Activated T-helper 1 cell treated with anti-CD3 and anti-CD28 coated beads, Interleukin-2, amount 50 U/mL, for 16 hours (primary cell): ENCODE data around the gene BRINP1.

Experiments used
- DNase-seq, 2 donors: peaks; one replicate each; pipeline ENCODE4 v3.0.0-alpha.2; 2020; ENCODE audit warnings: low read depth in 1 of 2, low spot score in 1 of 2

The BRINP1 gene

DNA sequence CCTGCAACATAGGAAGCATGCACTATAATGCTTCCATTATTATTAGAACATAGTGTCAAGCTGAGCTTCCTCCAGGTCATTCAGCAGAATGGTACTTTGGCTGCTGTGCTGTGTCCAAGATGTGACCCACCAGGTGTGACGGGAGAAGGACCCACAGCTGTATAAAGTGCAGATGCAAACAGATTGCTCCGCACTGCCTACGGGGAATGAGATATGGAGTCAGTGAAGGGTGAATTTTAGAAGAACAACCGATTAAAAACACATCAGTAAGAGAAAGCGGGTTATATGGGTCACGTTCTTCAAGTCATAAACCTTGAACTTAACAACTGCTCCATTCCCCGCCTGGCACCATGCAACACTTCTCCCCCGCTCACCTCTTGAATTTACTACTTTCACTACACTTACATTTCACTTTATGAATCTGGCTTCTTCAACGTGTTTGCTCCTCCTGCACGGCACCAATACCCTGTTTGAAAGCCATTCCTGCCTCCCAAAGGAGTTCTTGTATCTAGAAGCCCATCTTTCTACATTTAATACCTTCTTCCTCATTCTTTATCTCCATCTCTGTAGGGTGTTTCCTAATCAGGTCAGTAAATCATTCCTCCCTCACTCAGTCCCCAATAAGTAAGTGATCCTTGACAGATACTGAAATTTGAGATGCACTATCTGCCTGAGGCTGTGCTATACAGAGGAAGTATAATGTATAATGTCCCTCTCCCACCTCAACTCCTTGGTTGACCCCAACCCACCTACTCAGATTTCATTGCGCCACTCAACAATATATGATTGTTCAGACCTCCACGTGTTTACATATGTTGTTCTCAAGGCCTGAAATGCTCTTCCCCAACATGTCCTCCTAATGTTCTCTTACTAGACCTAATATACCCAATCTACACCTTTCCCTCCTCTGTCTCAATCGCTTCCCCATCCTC, 25.9 kb downstream of the BRINP1 start:
- no peak for DNase-seq

DNA sequence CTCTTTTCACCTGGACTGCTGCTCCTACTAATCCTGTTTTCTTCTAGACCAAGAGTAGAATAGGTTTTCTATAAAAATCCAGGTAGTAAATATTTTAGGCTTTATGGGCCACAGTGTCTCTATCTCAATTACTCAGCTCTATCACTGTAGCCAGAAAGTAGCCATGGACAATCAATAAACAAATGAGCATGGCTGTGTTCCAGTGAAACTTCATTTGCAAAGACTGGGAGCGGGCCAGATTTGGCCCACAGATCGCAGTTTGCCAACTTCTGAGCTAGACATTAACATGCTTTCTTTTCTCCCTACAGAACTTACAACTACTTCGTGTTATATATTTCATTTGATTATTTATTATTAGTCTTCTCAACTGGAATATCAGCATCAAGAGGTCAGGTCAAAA, 30.2 kb downstream of the BRINP1 start:
- DNase-seq, result no peak

DNA sequence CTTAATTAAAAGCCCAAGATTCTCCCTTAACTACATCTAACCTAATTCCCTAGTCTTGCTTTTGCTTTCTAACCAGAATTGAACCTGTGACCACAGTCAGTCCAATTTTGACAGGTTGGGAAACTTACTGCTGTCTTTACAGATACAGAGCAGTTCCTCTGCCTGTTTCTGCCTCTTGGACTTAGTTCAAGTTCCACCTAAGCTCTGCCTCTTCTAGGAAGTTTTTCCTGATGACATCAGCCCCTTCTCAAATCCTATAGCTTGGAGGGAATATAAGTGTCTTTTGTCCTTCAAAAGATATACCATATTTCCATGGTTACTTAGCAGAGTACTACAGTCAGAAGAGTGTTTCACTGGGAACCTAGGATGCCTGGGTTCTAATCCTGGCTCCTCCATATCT, 31.7 kb downstream of the BRINP1 start:
- DNase-seq, result no peak

GRCh38 chr9:119334745-119335144, 34.5 kb downstream of the BRINP1 start:
- DNase-seq, result no peak

DNA sequence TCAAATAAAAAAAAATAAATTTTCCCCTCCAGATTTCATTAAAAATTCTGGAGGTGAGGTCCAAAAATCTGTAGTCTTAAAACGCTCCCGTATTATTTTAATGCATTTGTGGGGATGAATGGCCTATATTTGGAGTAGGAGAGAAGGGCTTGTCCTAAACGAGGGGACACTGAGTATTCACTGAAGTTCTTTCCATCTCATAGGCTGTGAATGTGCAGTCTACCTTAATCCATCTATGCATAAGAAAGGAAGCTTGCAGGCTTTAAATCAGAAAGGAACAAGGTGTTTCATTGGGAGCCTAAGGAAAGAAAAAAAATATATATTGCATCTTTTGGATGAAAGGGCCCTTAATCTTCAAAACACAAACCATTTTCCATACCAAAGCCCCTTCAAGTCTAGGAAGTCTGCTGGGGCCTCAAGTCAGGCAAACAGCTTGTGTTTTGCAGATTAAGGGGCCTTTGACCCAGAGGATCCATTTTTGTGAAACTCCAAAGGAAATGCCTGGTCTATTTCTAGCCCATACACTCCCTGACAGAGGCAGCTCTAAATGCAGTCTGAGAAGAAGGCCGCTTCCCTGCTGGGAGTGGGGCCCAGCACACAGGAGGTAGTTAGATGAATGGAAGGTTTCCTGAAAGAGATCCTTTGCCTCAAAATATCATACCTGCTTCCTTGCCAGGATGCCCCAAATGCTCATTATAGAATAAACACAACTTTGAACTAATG, 35.6 kb downstream of the BRINP1 start:
- no peak for DNase-seq

DNA sequence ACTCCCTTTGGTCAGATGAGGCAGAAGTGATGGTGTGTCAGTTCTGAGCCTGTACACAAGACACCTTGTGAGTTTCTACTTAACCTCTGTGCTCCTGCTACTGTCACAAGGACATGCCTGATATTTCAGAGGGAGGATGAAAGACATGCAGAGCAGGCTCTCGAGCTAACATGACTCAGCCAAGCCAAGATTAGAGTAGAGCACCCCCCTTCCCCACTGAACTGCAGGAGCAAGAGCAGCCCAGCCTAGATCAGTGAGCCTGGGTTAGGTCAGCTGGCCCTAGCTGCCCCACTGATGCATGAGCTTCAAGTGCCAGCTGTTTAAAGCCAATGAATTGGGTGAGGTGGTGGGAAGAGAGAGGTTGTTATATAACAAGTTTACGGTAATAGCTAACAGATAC, 36.7 kb downstream of the BRINP1 start:
- DNase-seq, result no peak

- DNase-seq, result no peak
Observed at GRCh38 chr9:119322184-119322583, 47.1 kb downstream of the BRINP1 start.

DNA sequence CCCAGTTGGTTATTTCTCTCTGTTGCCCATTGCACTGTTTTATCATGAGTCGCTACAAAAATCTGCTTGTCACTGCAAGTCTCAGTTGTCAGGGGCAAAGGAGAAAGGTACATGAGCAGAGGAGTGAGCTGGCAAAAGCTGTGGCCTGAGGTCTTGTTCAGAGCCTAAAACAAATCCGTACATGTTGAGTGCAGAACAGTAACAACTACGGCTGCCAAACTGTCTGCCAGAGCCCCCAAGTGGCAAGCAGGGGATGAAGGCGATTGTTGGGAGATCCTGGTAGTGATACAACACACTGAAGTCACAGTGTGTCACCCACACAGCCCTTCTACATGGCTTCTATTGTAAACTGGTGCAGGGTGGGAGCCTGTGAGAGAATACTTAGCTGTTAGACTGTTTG, 50.9 kb downstream of the BRINP1 start:
- no peak for DNase-seq

- DNase-seq, result no peak
Observed at GRCh38 chr9:119313846-119314245, 55.4 kb downstream of the BRINP1 start.

GRCh38 chr9:119310741-119311140, 58.5 kb downstream of the BRINP1 start:
- no peak for DNase-seq

GRCh38 chr9:119307471-119307870, 61.8 kb downstream of the BRINP1 start:
- no peak for DNase-seq

- no peak for DNase-seq
Observed at GRCh38 chr9:119304555-119304954, 64.7 kb downstream of the BRINP1 start.

- DNase-seq, result no peak
Observed at GRCh38 chr9:119302988-119303698, 66.1 kb downstream of the BRINP1 start.

GRCh38 chr9:119298076-119298853, 71.0 kb downstream of the BRINP1 start:
- no peak for DNase-seq

GRCh38 chr9:119291554-119291953, 77.7 kb downstream of the BRINP1 start:
- DNase-seq, result no peak

DNA sequence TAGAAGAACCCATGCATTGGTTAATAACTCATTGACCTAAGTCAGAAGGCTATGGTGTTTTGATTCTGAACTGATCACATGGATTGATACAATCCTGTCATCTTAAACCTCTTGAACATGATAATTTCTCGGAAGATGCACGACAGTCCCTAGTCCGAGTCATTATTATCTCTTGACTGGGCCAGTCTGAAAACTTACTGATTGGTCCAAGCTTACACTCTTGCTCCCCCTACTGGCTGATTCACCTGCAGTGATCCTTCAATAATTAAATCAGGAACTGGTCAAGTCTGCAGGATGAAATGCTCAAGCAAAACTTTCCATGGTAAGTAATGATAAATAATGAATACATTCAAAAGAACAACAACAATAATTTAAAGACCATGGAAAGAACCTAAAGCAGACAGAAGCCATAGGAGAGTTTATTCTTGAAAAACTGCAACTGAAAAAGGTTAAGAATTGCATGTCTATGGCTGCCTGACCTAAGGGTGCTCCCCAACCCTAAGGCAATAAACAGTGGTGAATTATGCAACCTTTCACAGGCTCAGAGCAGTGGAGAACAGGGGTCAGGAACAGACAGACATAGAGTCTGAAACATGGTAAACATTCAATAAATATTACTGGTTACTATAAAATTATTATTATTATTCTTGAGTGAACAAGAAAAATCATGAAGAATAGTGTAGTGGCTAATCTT, 79.3 kb downstream of the BRINP1 start:
- no peak for DNase-seq

DNA sequence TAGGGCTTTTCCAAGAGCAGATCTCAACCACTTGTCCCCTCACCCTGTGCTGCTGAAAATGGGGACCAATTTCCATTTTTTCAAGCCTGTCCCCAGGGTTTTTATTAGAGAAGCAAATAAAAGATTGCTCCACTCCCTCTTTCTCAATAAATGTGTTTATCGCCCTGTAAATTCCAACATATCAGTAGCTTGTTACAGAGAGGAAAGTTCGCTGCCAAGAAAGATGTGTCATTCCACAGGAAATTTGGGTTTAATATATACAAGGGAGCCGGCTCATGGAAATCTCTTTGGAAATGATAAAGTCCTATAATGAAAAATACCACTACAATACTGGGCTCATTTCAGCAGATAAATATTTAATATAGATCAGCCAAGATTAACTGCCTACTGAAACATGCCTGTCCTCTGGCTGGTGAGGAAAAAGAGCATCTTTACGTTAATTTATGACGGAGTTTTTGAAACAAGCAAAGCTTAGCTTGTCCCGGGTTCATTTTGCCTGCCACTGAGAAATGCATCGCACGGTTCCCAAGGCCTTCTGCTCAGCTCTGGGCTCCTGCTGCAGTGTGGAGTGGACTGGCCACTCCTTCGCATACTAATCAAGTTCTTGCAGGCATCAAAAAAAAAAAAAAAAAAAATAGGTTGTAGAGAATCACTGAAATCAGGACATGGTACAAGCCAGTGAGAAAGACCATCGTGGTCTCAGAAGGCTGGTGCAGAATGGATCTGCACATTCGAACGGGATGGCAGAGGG, 84.5 kb downstream of the BRINP1 start:
- DNase-seq, result no peak

DNA sequence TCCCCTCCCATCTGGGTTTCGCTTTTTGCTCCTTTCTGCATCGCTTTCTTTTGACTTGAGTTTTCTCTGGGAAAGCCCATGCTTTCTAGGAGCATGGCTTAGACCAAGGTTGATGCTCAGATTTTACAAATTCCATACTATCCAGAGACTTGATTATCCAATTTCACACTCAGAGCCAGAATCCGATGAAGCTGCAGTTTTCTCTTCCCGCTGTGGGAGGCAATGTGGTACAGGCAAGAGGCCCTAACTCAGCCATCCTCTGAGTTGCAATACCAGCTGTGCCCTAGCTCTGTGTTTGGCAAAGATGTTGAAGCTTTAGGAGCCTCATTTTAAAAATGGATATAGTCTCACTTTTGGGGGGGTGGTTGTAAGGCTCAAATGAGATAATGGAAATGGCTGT, 85.1 kb downstream of the BRINP1 start:
- no peak for DNase-seq

DNA sequence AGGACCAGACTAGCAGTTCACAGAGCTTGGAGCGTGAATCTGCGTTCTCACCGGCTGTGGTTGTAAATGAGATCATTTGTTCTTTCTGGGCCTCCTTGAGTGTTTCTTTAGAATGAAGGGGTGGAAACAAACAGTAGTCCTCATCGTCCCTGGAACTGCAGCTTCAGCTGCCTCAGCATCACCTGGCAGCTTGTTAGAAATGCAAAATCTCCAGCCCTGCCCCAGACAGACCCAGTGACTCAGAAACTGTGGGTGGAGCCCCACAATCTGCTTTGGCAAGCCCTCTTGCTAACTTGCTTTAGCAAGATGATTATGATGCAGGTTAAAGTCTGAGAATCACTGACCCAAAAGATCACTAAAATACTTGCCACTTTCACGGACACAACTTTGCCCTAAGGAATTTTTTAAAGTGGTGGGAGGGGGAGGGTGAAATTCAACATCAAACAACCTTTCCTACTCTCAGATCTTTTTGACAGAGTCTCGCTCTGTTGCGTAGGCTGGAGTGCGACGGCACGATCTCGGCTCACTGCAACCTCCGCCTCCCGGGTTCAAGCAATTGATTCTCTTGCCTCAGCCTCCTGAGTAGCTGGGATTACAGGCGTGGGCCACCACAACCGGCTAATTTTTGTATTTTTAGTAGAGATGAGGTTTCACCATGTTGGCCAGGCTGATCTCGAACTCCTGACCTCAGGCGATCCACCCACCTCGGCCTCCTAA, 86.0 kb downstream of the BRINP1 start:
- DNase-seq, result no peak
